Activated naive CD8-positive, alpha-beta T cell treated with anti-CD3 and anti-CD28 coated beads for 36 hours (primary cell): Measurements from ENCODE around the gene TMEM135. TPM values are rescaled to one million over a fixed set of nuclear protein-coding genes. Genes with fewer than 3 reads are reported as not detected.
"Not testable (repeated sequence)": the region's sequence is repeated elsewhere in the genome, so short reads cannot be mapped to it uniquely, and the experiment has no call there.

ENCODE experiments used
- DNase-seq: peaks from one replicate; pipeline ENCODE4 v3.0.0; 2021
- H3K27ac Mint-ChIP-seq: one replicate; pipeline ENCODE4 v1.8.0; 2022; ENCODE audit warnings: mild to moderate bottlenecking, moderate library complexity, mixed read lengths
- H3K27me3 Mint-ChIP-seq: one replicate; pipeline ENCODE4 v1.8.0; 2022; ENCODE audit warnings: mild to moderate bottlenecking, mixed read lengths
- H3K36me3 Mint-ChIP-seq: one replicate; pipeline ENCODE4 v1.8.0; 2021; ENCODE audit warnings: mild to moderate bottlenecking, mixed read lengths
- H3K4me1 Mint-ChIP-seq: one replicate; pipeline ENCODE4 v1.8.0; 2021; ENCODE audit warnings: mixed read lengths
- H3K4me3 Mint-ChIP-seq: one replicate; pipeline ENCODE4 v1.8.0; 2022; ENCODE audit warnings: mild to moderate bottlenecking, moderate library complexity, mixed read lengths
- H3K9me3 Mint-ChIP-seq: one replicate; pipeline ENCODE4 v1.8.0; 2022; ENCODE audit warnings: mixed read lengths
- total RNA-seq, 2 experiments: library from RNA; stranded (reverse); gene quantifications; one replicate each; pipeline ENCODE4 v1.2.3, GENCODE V29; 2021

The TMEM135 gene
- total RNA-seq, 2 experiments from 2014 or later: 22.8 to 29.0 TPM

GRCh38 chr11:87083029-87083428 is 45.3 kb downstream of the TMEM135 start:
- Mint-ChIP-seq H3K4me3 (no peak overlapping the region), H3K9me3 (peaks cover 5% of the 10 kb centered on the region), H3K27me3 (no peaks in the 10 kb centered on the region), H3K4me1 (peaks cover 22% of the 10 kb centered on the region), H3K27ac (no peak overlapping the region), H3K36me3 (peaks cover 36% of the 10 kb centered on the region)
- no peak for DNase-seq

- Mint-ChIP-seq H3K27me3 (no peaks in the 10 kb centered on the region), H3K27ac (no peak overlapping the region), H3K4me1 (no peaks in the 10 kb centered on the region), H3K36me3 (peaks cover 50% of the 10 kb centered on the region), H3K4me3 (no peak overlapping the region), H3K9me3 (peaks cover 19% of the 10 kb centered on the region)
- DNase-seq: no peak
Observed at GRCh38 chr11:87092159-87092558, 54.4 kb downstream of the TMEM135 start.

GRCh38 chr11:87092567-87092966 is 54.8 kb downstream of the TMEM135 start:
- Mint-ChIP-seq H3K36me3 (peaks cover 49% of the 10 kb centered on the region), H3K27me3 (no peaks in the 10 kb centered on the region), H3K4me1 (peaks cover 3% of the 10 kb centered on the region), H3K9me3 (peaks cover 19% of the 10 kb centered on the region), H3K27ac (no peak overlapping the region), H3K4me3 (no peak overlapping the region)
- no peak for DNase-seq

- Mint-ChIP-seq H3K27me3 (no peaks in the 10 kb centered on the region), H3K4me3 (no peak overlapping the region), H3K4me1 (peaks cover 8% of the 10 kb centered on the region), H3K27ac (no peak overlapping the region), H3K36me3 (peaks cover 43% of the 10 kb centered on the region), H3K9me3 (peaks cover 10% of the 10 kb centered on the region)
- DNase-seq: peak; percentile 18
Observed at GRCh38 chr11:87097582-87097981, 59.8 kb downstream of the TMEM135 start.

- Mint-ChIP-seq H3K27me3 (no peaks in the 10 kb centered on the region), H3K4me1 (peaks cover 8% of the 10 kb centered on the region), H3K36me3 (peaks cover 38% of the 10 kb centered on the region), H3K4me3 (no peak overlapping the region), H3K27ac (no peak overlapping the region), H3K9me3 (peaks cover 3% of the 10 kb centered on the region)
- DNase-seq: no peak
Observed at GRCh38 chr11:87101956-87102580, 64.3 kb downstream of the TMEM135 start.

GRCh38 chr11:87105826-87106225 is 68.1 kb downstream of the TMEM135 start:
- not testable (repeated sequence) for H3K9me3 Mint-ChIP-seq, DNase-seq, H3K4me3 Mint-ChIP-seq

GRCh38 chr11:87107379-87107778 is 69.6 kb downstream of the TMEM135 start:
- peaks cover 37% of the 10 kb centered on the region for H3K36me3 Mint-ChIP-seq
- H3K4me3 Mint-ChIP-seq, H3K9me3 Mint-ChIP-seq, H3K27me3 Mint-ChIP-seq, H3K4me1 Mint-ChIP-seq, DNase-seq, H3K27ac Mint-ChIP-seq: not testable (repeated sequence)

More at GRCh38 chr11:87105826-87106225, 68.1 kb downstream of the TMEM135 start:
- H3K4me1 Mint-ChIP-seq, H3K27me3 Mint-ChIP-seq: not testable (repeated sequence)
- Mint-ChIP-seq H3K36me3 (peaks cover 41% of the 10 kb centered on the region), H3K27ac (peak overlapping the region; percentile 27)

- no peaks in the 10 kb centered on the region for H3K27me3 Mint-ChIP-seq
- H3K4me1 Mint-ChIP-seq: peaks cover 4% of the 10 kb centered on the region
- peaks cover 5% of the 10 kb centered on the region for H3K9me3 Mint-ChIP-seq
- no peak overlapping the region for H3K27ac Mint-ChIP-seq
- DNase-seq: no peak
- H3K36me3 Mint-ChIP-seq: peaks cover 27% of the 10 kb centered on the region
- no peak overlapping the region for H3K4me3 Mint-ChIP-seq
Observed at GRCh38 chr11:87110443-87111131, 72.9 kb downstream of the TMEM135 start.

GRCh38 chr11:87114093-87114492 is 76.4 kb downstream of the TMEM135 start:
- H3K4me3 Mint-ChIP-seq: no peak overlapping the region
- H3K9me3 Mint-ChIP-seq: peaks cover 2% of the 10 kb centered on the region
- peaks cover 12% of the 10 kb centered on the region for H3K36me3 Mint-ChIP-seq
- H3K27me3 Mint-ChIP-seq: no peaks in the 10 kb centered on the region
- H3K4me1 Mint-ChIP-seq: peaks cover 5% of the 10 kb centered on the region
- no peak overlapping the region for H3K27ac Mint-ChIP-seq
- DNase-seq: no peak

- Mint-ChIP-seq H3K9me3 (no peaks in the 10 kb centered on the region), H3K36me3 (peaks cover 11% of the 10 kb centered on the region), H3K4me3 (no peak overlapping the region), H3K4me1 (peaks cover 6% of the 10 kb centered on the region), H3K27ac (no peak overlapping the region), H3K27me3 (no peaks in the 10 kb centered on the region)
- DNase-seq: no peak
Observed at GRCh38 chr11:87116185-87116584, 78.5 kb downstream of the TMEM135 start.

GRCh38 chr11:87120937-87121336 is 83.2 kb downstream of the TMEM135 start:
- Mint-ChIP-seq H3K27me3 (no peaks in the 10 kb centered on the region), H3K9me3 (no peaks in the 10 kb centered on the region), H3K36me3 (peaks cover 7% of the 10 kb centered on the region), H3K4me1 (peaks cover 2% of the 10 kb centered on the region), H3K4me3 (no peak overlapping the region), H3K27ac (no peak overlapping the region)
- no peak for DNase-seq

GRCh38 chr11:87122852-87123251 is 85.1 kb downstream of the TMEM135 start:
- no peaks in the 10 kb centered on the region for H3K27me3 Mint-ChIP-seq
- H3K4me1 Mint-ChIP-seq: peaks cover 2% of the 10 kb centered on the region

GRCh38 chr11:87125257-87125656 is 87.5 kb downstream of the TMEM135 start:
- DNase-seq: no peak
- Mint-ChIP-seq H3K36me3 (peaks cover 3% of the 10 kb centered on the region), H3K4me3 (no peak overlapping the region), H3K27ac (no peak overlapping the region), H3K9me3 (no peaks in the 10 kb centered on the region), H3K27me3 (no peaks in the 10 kb centered on the region), H3K4me1 (peaks cover 2% of the 10 kb centered on the region)

More at GRCh38 chr11:87122852-87123251, 85.1 kb downstream of the TMEM135 start:
- H3K36me3 Mint-ChIP-seq: peaks cover 3% of the 10 kb centered on the region
- H3K27ac Mint-ChIP-seq: no peak overlapping the region
- DNase-seq: no peak
- no peaks in the 10 kb centered on the region for H3K9me3 Mint-ChIP-seq
- no peak overlapping the region for H3K4me3 Mint-ChIP-seq

- Mint-ChIP-seq H3K27ac (no peak overlapping the region), H3K4me3 (no peak overlapping the region), H3K4me1 (peaks cover 2% of the 10 kb centered on the region)
Observed at GRCh38 chr11:87127101-87127500, 89.4 kb downstream of the TMEM135 start.

GRCh38 chr11:87128372-87128771 is 90.6 kb downstream of the TMEM135 start:
- no peak overlapping the region for H3K4me3 Mint-ChIP-seq
- H3K36me3 Mint-ChIP-seq: no peaks in the 10 kb centered on the region
- no peak for DNase-seq
- H3K4me1 Mint-ChIP-seq: peaks cover 2% of the 10 kb centered on the region
- H3K27ac Mint-ChIP-seq: no peak overlapping the region
- no peaks in the 10 kb centered on the region for H3K9me3 Mint-ChIP-seq
- H3K27me3 Mint-ChIP-seq: no peaks in the 10 kb centered on the region

More at GRCh38 chr11:87127101-87127500, 89.4 kb downstream of the TMEM135 start:
- H3K27me3 Mint-ChIP-seq: no peaks in the 10 kb centered on the region
- no peaks in the 10 kb centered on the region for H3K9me3 Mint-ChIP-seq
- no peaks in the 10 kb centered on the region for H3K36me3 Mint-ChIP-seq
- DNase-seq: no peak
